ENCODE data around the gene NKG7.

NKG7 gene

GRCh38 chr19:51368366-51369282 is 3.8 kb downstream of the NKG7 start, which contains the start of gene CLDND2:
TSS of gene CLDND2 (minus strand) at chr19:51369003. CDS start at chr19:51368577, 426 bp downstream.
- peaks cover 15% of the 10 kb centered on the region for H3K4me1 ChIP-seq (ENCODE audit: control insufficient read depth, insufficient read depth, low read length, unreplicated experiment)
- peak within 1 kb of the TSS; percentile 82 for H3K4me3 ChIP-seq (ENCODE audit: low read depth, low read length)

GRCh38 chr19:51367565-51368365 is 4.7 kb downstream of the NKG7 start:
- Histone ChIP-seq H3K4me3 (ENCODE audit: low read depth, low read length) (peak overlapping the region; percentile 82), H3K27ac (ENCODE audit: low read depth, low read length) (peak overlapping the region; percentile 40; the same call in 1 of the 2 replicates), H2AFZ (ENCODE audit: low read length, unreplicated experiment) (peak overlapping the region; percentile 82), H3K27me3 (ENCODE audit: insufficient read depth, low read length) (no peaks in the 10 kb centered on the region), H3K36me3 (ENCODE audit: insufficient read depth, low read length) (no peaks in the 10 kb centered on the region), H3K79me2 (ENCODE audit: control insufficient read depth, insufficient read depth, low read length, unreplicated experiment) (peaks cover 25% of the 10 kb centered on the region), H3K4me1 (ENCODE audit: control insufficient read depth, insufficient read depth, low read length, unreplicated experiment) (peaks cover 21% of the 10 kb centered on the region)

More at GRCh38 chr19:51368366-51369282, 3.8 kb downstream of the NKG7 start, which contains the start of gene CLDND2:
- Histone ChIP-seq H2AFZ (ENCODE audit: low read length, unreplicated experiment) (peak within 1 kb of the TSS; percentile 82), H3K27ac (ENCODE audit: low read depth, low read length) (peak within 1 kb of the TSS; percentile 40; the same call in 1 of the 2 replicates), H3K79me2 (ENCODE audit: control insufficient read depth, insufficient read depth, low read length, unreplicated experiment) (peaks cover 21% of the 10 kb centered on the region), H3K36me3 (ENCODE audit: insufficient read depth, low read length) (no peaks in the 10 kb centered on the region), H3K27me3 (ENCODE audit: insufficient read depth, low read length) (no peaks in the 10 kb centered on the region)

GRCh38 chr19:51367255-51367564 is 5.2 kb downstream of the NKG7 start:
- Histone ChIP-seq H2AFZ (ENCODE audit: low read length, unreplicated experiment) (no peak overlapping the region), H3K4me3 (ENCODE audit: low read depth, low read length) (peak overlapping the region; percentile 82), H3K27me3 (ENCODE audit: insufficient read depth, low read length) (no peaks in the 10 kb centered on the region), H3K79me2 (ENCODE audit: control insufficient read depth, insufficient read depth, low read length, unreplicated experiment) (peaks cover 30% of the 10 kb centered on the region), H3K4me1 (ENCODE audit: control insufficient read depth, insufficient read depth, low read length, unreplicated experiment) (peaks cover 25% of the 10 kb centered on the region), H3K36me3 (ENCODE audit: insufficient read depth, low read length) (no peaks in the 10 kb centered on the region), H3K27ac (ENCODE audit: low read depth, low read length) (peak overlapping the region; percentile 78)

GRCh38 chr19:51366389-51367254 is 5.8 kb downstream of the NKG7 start:
- Histone ChIP-seq H3K36me3 (ENCODE audit: insufficient read depth, low read length) (no peaks in the 10 kb centered on the region), H2AFZ (ENCODE audit: low read length, unreplicated experiment) (peak overlapping the region; percentile 59), H3K27ac (ENCODE audit: low read depth, low read length) (peak overlapping the region; percentile 78), H3K4me1 (ENCODE audit: control insufficient read depth, insufficient read depth, low read length, unreplicated experiment) (peaks cover 28% of the 10 kb centered on the region), H3K4me3 (ENCODE audit: low read depth, low read length) (peak overlapping the region; percentile 82), H3K27me3 (ENCODE audit: insufficient read depth, low read length) (no peaks in the 10 kb centered on the region), H3K79me2 (ENCODE audit: control insufficient read depth, insufficient read depth, low read length, unreplicated experiment) (peaks cover 35% of the 10 kb centered on the region)

- H2AFZ ChIP-seq (ENCODE audit: low read length, unreplicated experiment): peak within 1 kb of the TSS; percentile 59
- H3K79me2 ChIP-seq (ENCODE audit: control insufficient read depth, insufficient read depth, low read length, unreplicated experiment): peaks cover 39% of the 10 kb centered on the region
- no peaks in the 10 kb centered on the region for H3K36me3 ChIP-seq (ENCODE audit: insufficient read depth, low read length)
- H3K4me3 ChIP-seq (ENCODE audit: low read depth, low read length): peak within 1 kb of the TSS; percentile 82
- H3K4me1 ChIP-seq (ENCODE audit: control insufficient read depth, insufficient read depth, low read length, unreplicated experiment): peaks cover 28% of the 10 kb centered on the region
- no peaks in the 10 kb centered on the region for H3K27me3 ChIP-seq (ENCODE audit: insufficient read depth, low read length)
- H3K27ac ChIP-seq (ENCODE audit: low read depth, low read length): peak within 1 kb of the TSS; percentile 89
Observed at GRCh38 chr19:51365965-51366388, 6.5 kb downstream of the NKG7 start, which contains the start of gene ETFB. TSS of gene ETFB (minus strand) at chr19:51366388. CDS start at chr19:51366326, 62 bp downstream.

- peak overlapping the region; percentile 82 for H3K4me3 ChIP-seq (ENCODE audit: low read depth, low read length)
- H3K4me1 ChIP-seq (ENCODE audit: control insufficient read depth, insufficient read depth, low read length, unreplicated experiment): peaks cover 28% of the 10 kb centered on the region
- peak overlapping the region; percentile 89 for H3K27ac ChIP-seq (ENCODE audit: low read depth, low read length)
- no peaks in the 10 kb centered on the region for H3K36me3 ChIP-seq (ENCODE audit: insufficient read depth, low read length)
- no peaks in the 10 kb centered on the region for H3K27me3 ChIP-seq (ENCODE audit: insufficient read depth, low read length)
- peak overlapping the region; percentile 20 for H2AFZ ChIP-seq (ENCODE audit: low read length, unreplicated experiment)
- peaks cover 41% of the 10 kb centered on the region for H3K79me2 ChIP-seq (ENCODE audit: control insufficient read depth, insufficient read depth, low read length, unreplicated experiment)
Observed at GRCh38 chr19:51365211-51365964, 7.1 kb downstream of the NKG7 start.

GRCh38 chr19:51364200-51365106 is 8.0 kb downstream of the NKG7 start:
- Histone ChIP-seq H3K4me3 (ENCODE audit: low read depth, low read length) (peak overlapping the region; percentile 45), H3K27ac (ENCODE audit: low read depth, low read length) (peak overlapping the region; percentile 92), H2AFZ (ENCODE audit: low read length, unreplicated experiment) (no peak overlapping the region), H3K36me3 (ENCODE audit: insufficient read depth, low read length) (no peaks in the 10 kb centered on the region), H3K79me2 (ENCODE audit: control insufficient read depth, insufficient read depth, low read length, unreplicated experiment) (peaks cover 42% of the 10 kb centered on the region), H3K4me1 (ENCODE audit: control insufficient read depth, insufficient read depth, low read length, unreplicated experiment) (peaks cover 31% of the 10 kb centered on the region), H3K27me3 (ENCODE audit: insufficient read depth, low read length) (no peaks in the 10 kb centered on the region)

GRCh38 chr19:51361239-51361638 is 11.2 kb downstream of the NKG7 start:
- Histone ChIP-seq H3K4me1 (ENCODE audit: control insufficient read depth, insufficient read depth, low read length, unreplicated experiment) (peaks cover 37% of the 10 kb centered on the region), H3K79me2 (ENCODE audit: control insufficient read depth, insufficient read depth, low read length, unreplicated experiment) (peaks cover 42% of the 10 kb centered on the region), H3K4me3 (ENCODE audit: low read depth, low read length) (no peak overlapping the region), H2AFZ (ENCODE audit: low read length, unreplicated experiment) (no peak overlapping the region), H3K27ac (ENCODE audit: low read depth, low read length) (no peak overlapping the region; the same call in 1 of the 2 replicates), H3K36me3 (ENCODE audit: insufficient read depth, low read length) (no peaks in the 10 kb centered on the region), H3K27me3 (ENCODE audit: insufficient read depth, low read length) (no peaks in the 10 kb centered on the region)

GRCh38 chr19:51359294-51359693 is 13.2 kb downstream of the NKG7 start:
- Histone ChIP-seq H3K79me2 (ENCODE audit: control insufficient read depth, insufficient read depth, low read length, unreplicated experiment) (peaks cover 28% of the 10 kb centered on the region), H3K27me3 (ENCODE audit: insufficient read depth, low read length) (no peaks in the 10 kb centered on the region), H3K36me3 (ENCODE audit: insufficient read depth, low read length) (no peaks in the 10 kb centered on the region), H2AFZ (ENCODE audit: low read length, unreplicated experiment) (no peak overlapping the region), H3K4me1 (ENCODE audit: control insufficient read depth, insufficient read depth, low read length, unreplicated experiment) (peaks cover 29% of the 10 kb centered on the region), H3K4me3 (ENCODE audit: low read depth, low read length) (no peak overlapping the region), H3K27ac (ENCODE audit: low read depth, low read length) (peak overlapping the region; percentile 85)
